Ovary (tissue), 9 donors: ENCODE results near the gene SMOC2. TPM values are rescaled to one million over a fixed set of nuclear protein-coding genes. Genes with fewer than 3 reads are reported as not detected.

ENCODE experiments used
- DNase-seq, 5 donors: peaks; one replicate each; pipeline ENCODE4 v3.0.0-alpha.2; 2019 to 2020
- H3K27ac ChIP-seq, 2 donors: fragments of 200-600 bp; one replicate each; pipeline versions ENCODE4 v1.5.1 to v1.8.0; 2019 to 2022
- H3K27me3 ChIP-seq: fragments of 200-600 bp; one replicate; pipeline ENCODE4 v1.8.0; 2022
- H3K36me3 ChIP-seq: fragments of 200-600 bp; sonication (generic); one replicate; pipeline ENCODE4 v1.5.1; 2019
- H3K4me1 ChIP-seq: one replicate; pipeline ENCODE4 v1.8.1; 2013; ENCODE audit warnings: mild to moderate bottlenecking, moderate library complexity; ENCODE audit not compliant: insufficient read depth
- H3K4me3 ChIP-seq: fragments of 200-600 bp; sonication (generic); one replicate; pipeline ENCODE4 v1.5.1; 2017
- H3K9me3 ChIP-seq, 2 donors: fragments of 200-600 bp in 1 of 2; sonication (generic) in 1 of 2; one replicate each; pipeline versions ENCODE4 v1.5.1 to v1.8.1; 2013 to 2019; ENCODE audit warnings: mild to moderate bottlenecking in 1 of 2, moderate library complexity in 1 of 2
- CTCF ChIP-seq, 3 donors: fragments of 450-650 bp in 2 of 3; fragments of 200-600 bp in 1 of 3; IDR thresholded peaks; one replicate each; pipeline versions ENCODE4 v1.5.1 to v1.8.0; 2016 to 2022; ENCODE audit warnings: antibody characterized with exemption in 3 of 3, mild to moderate bottlenecking in 1 of 3
- EP300 ChIP-seq: sonication (generic); formaldehyde crosslinking; IDR thresholded peaks from one replicate; pipeline ENCODE4 v1.6.1; 2017; ENCODE audit warnings: antibody characterized with exemption
- POLR2A ChIP-seq: fragments of 450-650 bp; IDR thresholded peaks from one replicate; pipeline ENCODE4 v1.6.1; 2017; ENCODE audit warnings: antibody characterized with exemption, mild to moderate bottlenecking, moderate library complexity
- WGBS, 3 donors: extraction: QIAGEN DNeasy Blood & Tissue Kit in 1 of 3; methylation state at CpG; one replicate each; pipeline versions ENCODE4 v1.1.5 to v1.1.7; 2013 to 2017; 5-methylcytosine and 5-hydroxymethylcytosine counted together
- intact Hi-C, 4 donors: fragments of 100-400 bp; cut with DNase I; formaldehyde crosslinking; loops; one replicate each; pipeline versions ENCODE4 v1.11.0 to v1.15.1; 2022 to 2023
- polyA plus RNA-seq, 2 donors: library from polyadenylated mRNA; stranded (reverse); fragments of 200-250 nt in 1 of 2; fragments of 350-450 nt in 1 of 2; fragmentation: Illumina TruSeq in 1 of 2; extraction: RNeasy Lipid Tissue Mini Kit (QIAGEN cat#74804) in 1 of 2; gene quantifications; one replicate each; pipeline ENCODE4 v1.2.3, GENCODE V29; 2013 to 2014
- total RNA-seq, 7 donors: library from RNA; depleted of rRNA in 2 of 7; stranded (reverse); fragments of >200 nt in 2 of 7; fragmentation: NEBNext Ultra II Directional in 3 of 7; extraction: Animal tissue kit (Norgen Biotek cat#: 25700) in 3 of 7; gene quantifications; one replicate each; pipeline versions ENCODE4 v1.1.0 to v1.2.4, GENCODE V29; 2016 to 2023
- donor health status: DM: no; HTN: no; CAD: no; lungs with moderate emphysema.
- donor health status: DM: no; HTN: no; CAD: no.
- donor health status: Bipolar disorder and iron deficiency.
- donor health status: DM: yes; HTN: yes; CAD: no.
- donor health status: DM: no; HTN: no; CAD: no.
- donor health status: DM: yes; HTN: yes; CAD: no.

Gene SMOC2
- total and polyA plus RNA-seq, 9 donors = 84.4 to 272 (median 129) TPM

GRCh38 chr6:168534265-168534664 lies 93.3 kb downstream of the SMOC2 start:
- H3K4me1 ChIP-seq = peaks cover 4% of the 10 kb centered on the region

GRCh38 chr6:168535711-168536110 lies 94.7 kb downstream of the SMOC2 start:
- no peak for DNase-seq
- Histone ChIP-seq H3K27ac (no peak overlapping the region), H3K4me1 (peaks cover 7% of the 10 kb centered on the region), H3K9me3 (no peaks in the 10 kb centered on the region), H3K36me3 (no peaks in the 10 kb centered on the region), H3K27me3 (no peaks in the 10 kb centered on the region), H3K4me3 (no peak overlapping the region)
- WGBS, 3 donors = 91 to 94% (median 92%) methylated on average over 22 of the region's 22 CpGs
- intact Hi-C loops = no loop called here
- no peak for TF ChIP-seq CTCF (IDR thresholded peaks at IDR 0.05)

More at GRCh38 chr6:168534265-168534664, 93.3 kb downstream of the SMOC2 start:
- Histone ChIP-seq H3K36me3 (no peaks in the 10 kb centered on the region), H3K4me3 (no peak overlapping the region), H3K27ac (no peak overlapping the region), H3K9me3 (no peaks in the 10 kb centered on the region), H3K27me3 (no peaks in the 10 kb centered on the region)
- WGBS, 3 donors = 80 to 81% (median 80%) methylated on average over 6 of the region's 6 CpGs
- no peak for TF ChIP-seq POLR2A
- TF ChIP-seq CTCF (IDR thresholded peaks at IDR 0.05) = no peak
- no peak for TF ChIP-seq EP300
- DNase-seq = no peak
- intact Hi-C loops = no loop called here

GRCh38 chr6:168536196-168536595 lies 95.2 kb downstream of the SMOC2 start:
- Histone ChIP-seq H3K4me1 (peaks cover 11% of the 10 kb centered on the region), H3K27ac (no peak overlapping the region), H3K27me3 (no peaks in the 10 kb centered on the region), H3K9me3 (no peaks in the 10 kb centered on the region), H3K4me3 (no peak overlapping the region), H3K36me3 (no peaks in the 10 kb centered on the region)
- 75 to 87% (median 85%) methylated on average over 7 of the region's 7 CpGs for WGBS, 3 donors
- DNase-seq = no peak
- intact Hi-C loops = no loop called here
- TF ChIP-seq EP300 (no peak), CTCF (IDR thresholded peaks at IDR 0.05) (no peak), POLR2A (no peak)

- no peaks in the 10 kb centered on the region for H3K27me3 ChIP-seq
- H3K27ac ChIP-seq = no peak overlapping the region
- no peak for DNase-seq
- TF ChIP-seq CTCF (IDR thresholded peaks at IDR 0.05) = no peak
- TF ChIP-seq EP300 = no peak
- no peak for TF ChIP-seq POLR2A
- H3K4me1 ChIP-seq = peaks cover 12% of the 10 kb centered on the region
- intact Hi-C loops = no loop called here
- no peak overlapping the region for H3K4me3 ChIP-seq
- WGBS, 3 donors = 83 to 87% (median 87%) methylated on average over 17 of the region's 17 CpGs
- no peaks in the 10 kb centered on the region for H3K9me3 ChIP-seq
- H3K36me3 ChIP-seq = no peaks in the 10 kb centered on the region
Observed at GRCh38 chr6:168536665-168537539, 95.9 kb downstream of the SMOC2 start.
